GM12878 (cell line): ENCODE data around the gene C9orf50. TPM values are rescaled to one million over a fixed set of nuclear protein-coding genes. Genes with fewer than 3 reads are reported as not detected.
A peak's percentile ranks its signal among the peaks of the same experiment; 100 is the strongest.

Experiments
- ATAC-seq: fragments of 200-7000 bp; cut with Tn5 transposase; 3 replicates; pipeline ENCODE4 v1.9.1; 2020; ENCODE audit warnings: mild to moderate bottlenecking, moderate library complexity
- BruUV-seq: library from RNA; stranded (reverse); fragments of 400-500 nt; replicated peaks from 2 replicates; lab custom pipeline; 2021; lab: Mats Ljungman, UMichigan
- CTCF ChIA-PET: fragments of 300-600 bp; sonication (Branson Sonifier 250); formaldehyde crosslinking; extraction: SDS; loops from one replicate; lab custom pipeline; 2021; ENCODE audit warnings: inconsistent platforms; lab: Yijun Ruan, JAX
- POLR2A ChIA-PET: fragments of 350-600 bp; formaldehyde crosslinking; extraction: SDS; loops from one replicate; lab custom pipeline; 2021; ENCODE audit warnings: inconsistent platforms; lab: Charles Lee
- RAD21 ChIA-PET: fragments of 300-600 bp; sonication (Branson Sonifier 250); formaldehyde crosslinking; loops from one replicate; lab custom pipeline; 2023; ENCODE audit warnings: antibody characterized with exemption; ENCODE audit not compliant: unreplicated experiment; lab: Charles Lee
- SMC1A ChIA-PET: fragments of 300-600 bp; sonication (Branson Sonifier 250); formaldehyde crosslinking; loops from one replicate; lab custom pipeline; 2023; ENCODE audit not compliant: unreplicated experiment, uncharacterized antibody; lab: Charles Lee
- DNase-seq: peaks from one replicate; pipeline ENCODE4 v3.0.0-alpha.2; 2011; ENCODE audit warnings: low read depth, low spot score
- FAIRE-seq: peaks from 3 replicates; lab custom pipeline; 2011; peaks lifted over from hg19 to GRCh38; lab: Jason Lieb, UNC
- H2AFZ ChIP-seq: 2 replicates; pipeline ENCODE4 v1.6.0; 2011; ENCODE audit warnings: low read depth, low read length, control low read depth; ENCODE audit not compliant: control insufficient read depth
- H3K27ac ChIP-seq: 2 replicates; pipeline ENCODE4 v1.5.1; 2011; ENCODE audit warnings: control low read depth; ENCODE audit not compliant: control insufficient read depth, insufficient read depth
- H3K27me3 ChIP-seq, 2 experiments: replicated peaks in 1 of 2; 2 replicates each; pipeline versions ENCODE4 v1.6.0 to v1.6.1; 2011; ENCODE audit warnings: low read length in 1 of 2; ENCODE audit not compliant: control insufficient read depth in 2 of 2, insufficient read depth in 2 of 2
- H3K36me3 ChIP-seq, 2 experiments: 2 replicates each; pipeline ENCODE4 v1.5.1; 2011; ENCODE audit warnings: low read length in 1 of 2; ENCODE audit not compliant: control insufficient read depth in 2 of 2, insufficient read depth in 2 of 2
- H3K4me1 ChIP-seq: 2 replicates; pipeline ENCODE4 v1.6.1; 2011; ENCODE audit warnings: mild to moderate bottlenecking, low read length, moderate library complexity, mixed read lengths; ENCODE audit not compliant: control insufficient read depth, insufficient read depth
- H3K4me2 ChIP-seq: 2 replicates; pipeline ENCODE4 v1.6.0; 2011; ENCODE audit warnings: control low read depth; ENCODE audit not compliant: control insufficient read depth, insufficient read depth
- H3K4me3 ChIP-seq: fragments of 200-600 bp; sonication (generic); 2 replicates; pipeline ENCODE4 v1.5.1; 2016
- H3K79me2 ChIP-seq: 2 replicates; pipeline ENCODE4 v1.6.0; 2011; ENCODE audit warnings: low read length; ENCODE audit not compliant: control insufficient read depth, insufficient read depth
- H3K9ac ChIP-seq: 2 replicates; pipeline ENCODE4 v1.8.0; 2011; ENCODE audit warnings: low read length, control low read depth, mixed read lengths; ENCODE audit not compliant: control insufficient read depth, insufficient read depth
- H3K9me3 ChIP-seq: replicated peaks from 3 replicates; pipeline ENCODE4 v1.5.1; 2011; ENCODE audit warnings: mild to moderate bottlenecking, low read length; ENCODE audit not compliant: control insufficient read depth, insufficient read depth
- H4K20me1 ChIP-seq: 2 replicates; pipeline ENCODE4 v1.6.0; 2011; ENCODE audit not compliant: control insufficient read depth, insufficient read depth
- ATF7 ChIP-seq: fragments of 450-650 bp; IDR thresholded peaks from 2 replicates; pipeline ENCODE4 v1.6.1; 2016; ENCODE audit warnings: low read depth, mild to moderate bottlenecking
- BHLHE40 ChIP-seq, 2 experiments: fragments of 450-650 bp in 1 of 2; IDR thresholded peaks; 2 replicates each; pipeline ENCODE4 v1.6.1; 2011 to 2017; ENCODE audit warnings: low read depth in 2 of 2, borderline replicate concordance in 1 of 2, improper control_type of control experiment in 1 of 2, low read length in 1 of 2, mild to moderate bottlenecking in 1 of 2
- IKZF2 ChIP-seq, 2 experiments: fragments of 450-650 bp; IDR thresholded peaks; 2 replicates each; pipeline ENCODE4 v1.6.1; 2017; ENCODE audit warnings: mild to moderate bottlenecking in 2 of 2, moderate library complexity in 2 of 2
- MTA2 ChIP-seq: fragments of 450-650 bp; IDR thresholded peaks from 2 replicates; pipeline ENCODE4 v1.6.1; 2016; ENCODE audit warnings: low read depth, mild to moderate bottlenecking, moderate library complexity
- MYB ChIP-seq: fragments of 150-350 bp; IDR thresholded peaks from 2 replicates; pipeline ENCODE4 v1.6.1; 2014; ENCODE audit warnings: mild to moderate bottlenecking, low read depth, low read length, borderline replicate concordance
- PKNOX1 ChIP-seq: fragments of 450-650 bp; IDR thresholded peaks from 2 replicates; pipeline ENCODE4 v1.6.1; 2016; ENCODE audit warnings: mild to moderate bottlenecking
- RB1 ChIP-seq: fragments of 450-650 bp; formaldehyde crosslinking; IDR thresholded peaks from 2 replicates; pipeline ENCODE4 v1.6.1; 2017; ENCODE audit warnings: mild to moderate bottlenecking, borderline replicate concordance
- RELB ChIP-seq: fragments of 450-650 bp; IDR thresholded peaks from 2 replicates; pipeline ENCODE4 v1.6.1; 2017; ENCODE audit warnings: low read depth, mild to moderate bottlenecking, moderate library complexity
- RUNX3 ChIP-seq: IDR thresholded peaks from 2 replicates; pipeline ENCODE4 v1.6.1; 2012; ENCODE audit warnings: low read length, inconsistent platforms
- SIN3A ChIP-seq: IDR thresholded peaks from 2 replicates; pipeline ENCODE4 v1.6.1; 2012; ENCODE audit warnings: low read depth, low read length, improper control_type of control experiment
- SMC3 ChIP-seq: IDR thresholded peaks from 2 replicates; pipeline ENCODE4 v1.6.1; 2011; ENCODE audit warnings: low read length, improper control_type of control experiment, borderline replicate concordance
- SPI1 ChIP-seq: IDR thresholded peaks from 2 replicates; pipeline ENCODE4 v1.6.1; 2011; ENCODE audit warnings: low read depth, mild to moderate bottlenecking, low read length, moderate library complexity, borderline replicate concordance; ENCODE audit not compliant: insufficient read depth
- ZBED1 ChIP-seq: IDR thresholded peaks from 2 replicates; pipeline ENCODE4 v1.6.1; 2016; ENCODE audit warnings: borderline replicate concordance
- ZBTB40 ChIP-seq: fragments of 450-650 bp; IDR thresholded peaks from 2 replicates; pipeline ENCODE4 v1.6.1; 2016; ENCODE audit warnings: mild to moderate bottlenecking, moderate library complexity, borderline replicate concordance
- ZSCAN29 ChIP-seq: fragments of 450-650 bp; IDR thresholded peaks from 2 replicates; pipeline ENCODE4 v1.6.1; 2017; ENCODE audit warnings: mild to moderate bottlenecking, moderate library complexity
- WGBS: methylation state at CpG from one replicate; pipeline ENCODE4 v1.1.6; 2016; ENCODE audit warnings: low lambda C conversion rate; ENCODE audit not compliant: insufficient replicate concordance, insufficient coverage; ENCODE audit errors: missing lambda C conversion rate; 5-methylcytosine and 5-hydroxymethylcytosine counted together
- in situ Hi-C: fragments of 300-500 bp; cut with MboI; formaldehyde crosslinking; loops from 9 replicates; pipeline ENCODE4 v1.14.3; 2018; ENCODE audit warnings: mixed read lengths
- intact Hi-C: fragments of 100-400 bp; cut with micrococcal nuclease; formaldehyde crosslinking; loops from one replicate; pipeline ENCODE4 v1.14.2; 2022; ENCODE audit not compliant: unreplicated experiment
- polyA plus RNA-seq, 11 experiments: library from polyadenylated mRNA; depleted of rRNA in 4 of 11; unstranded in 6 of 11; stranded (reverse) in 5 of 11; fragments of >200 nt; fragmentation: Nextera tagmentation in 4 of 11; fragmentation: Illumina TruSeq in 1 of 11; extraction: Ambion mirVana in 4 of 11; extraction: Trizol in 1 of 11; gene quantifications; 1 replicate in 1 of 11; 2 replicates in 10 of 11; pipeline versions ENCODE4 v1.2.1 to v1.2.3, GENCODE V29; 2011 to 2016; ENCODE audit warnings: inconsistent platforms in 2 of 11, missing spikeins in 2 of 11, low read depth in 1 of 11
- total RNA-seq, 4 experiments: library from RNA; depleted of rRNA in 3 of 4; stranded (reverse); fragments of >200 nt in 3 of 4; fragmentation: Illumina TruSeq in 1 of 4; extraction: Trizol in 1 of 4; gene quantifications; 2 replicates each; pipeline versions ENCODE4 v1.2.1 to v1.2.3, GENCODE V29; 2013 to 2021

Gene C9orf50
- total and polyA plus RNA-seq, 10 of the 15 experiments (the other 5 are each of a cell fraction or from before 2014, with no cell fraction given), result not detected

- Histone ChIP-seq H3K79me2 (peaks cover 38% of the 10 kb centered on the region), H3K4me2 (peak overlapping the region; percentile 81), H2AFZ (peak overlapping the region; percentile 69), H3K9ac (no peak overlapping the region), H3K9me3 (no peaks in the 10 kb centered on the region), H4K20me1 (no peaks in the 10 kb centered on the region), H3K4me3 (peak overlapping the region; percentile 93; the same call in 1 of the 2 replicates), H3K27me3 (peaks cover 0 to 4% of the 10 kb centered on the region in 2 experiments; a peak in 2 of 4 replicates), H3K36me3 (peaks cover 0 to 3% of the 10 kb centered on the region in 2 experiments; a peak in 1 of 4 replicates), H3K4me1 (peaks cover 14% of the 10 kb centered on the region), H3K27ac (no peak overlapping the region)
- in situ Hi-C loops (no loop called here), intact Hi-C loops (loop anchor here (1.0 kb wide), 1 partner anchor 486 kb away; no protein-coding TSS in a partner anchor)
- no TSS peak for BruUV-seq
- peak; percentile 65 for ATAC-seq
- ChIA-PET CTCF (interaction anchor here (0.7 to 5.2 kb wide), 44 partner anchors 8 to 587 kb away, joined by 3 to 194 read pairs (median 4); partner anchors contain the start of genes ASB6, IER5L and TOR1B), POLR2A (interaction anchor here (0.6 to 3.0 kb wide), 10 partner anchors 17 to 1261 kb away, joined by 3 to 21 read pairs (median 3); partner anchors contain the start of gene IER5L), RAD21 (interaction anchor here (1.0 to 6.4 kb wide), 18 partner anchors 14 to 544 kb away, joined by 3 to 130 read pairs (median 4); partner anchors contain the start of genes DOLPP1 and IER5L), SMC1A (interaction anchor here (0.8 to 6.8 kb wide), 18 partner anchors 9 to 511 kb away, joined by 3 to 83 read pairs (median 4); partner anchors contain the start of gene IER5L)
- peak; percentile 38 for FAIRE-seq
- no peak for DNase-seq
- WGBS, result 12% methylated on average over 9 of the region's 9 CpGs
- TF ChIP-seq BHLHE40 (IDR thresholded peaks at IDR 0.05; ENCODE audit: borderline replicate concordance in 1 of 2, low read depth in 2 of 2, low read length in 1 of 2) (peak in 1 of 2 experiments; percentile 43; a peak in 1 of 4 replicates), RELB (0 out of 2 replicates have a peak, but pooled peaks have one; percentile 16), ZSCAN29 (no peak), SPI1 (peak; percentile 22; the same call in 1 of the 2 replicates), SIN3A (no peak), ATF7 (peak; percentile 9; the same call in 1 of the 2 replicates), RUNX3 (no peak), MYB (no peak), PKNOX1 (peak; percentile 16; the same call in 1 of the 2 replicates), RB1 (no peak), ZBED1 (no peak), ZBTB40 (no peak), SMC3 (no peak), MTA2 (peak; percentile 23; the same call in 1 of the 2 replicates), IKZF2 (IDR thresholded peaks at IDR 0.05) (peak in 1 of 2 experiments; percentile 24; a peak in 1 of 4 replicates)
Observed at GRCh38 chr9:129624947-129625346, 4.0 kb upstream of the C9orf50 start.
